ENCODE results near the gene RBL2.
"Not testable (repeated sequence)": the region's sequence is repeated elsewhere in the genome, so short reads cannot be mapped to it uniquely, and the experiment has no call there.

RBL2 gene, protein sequence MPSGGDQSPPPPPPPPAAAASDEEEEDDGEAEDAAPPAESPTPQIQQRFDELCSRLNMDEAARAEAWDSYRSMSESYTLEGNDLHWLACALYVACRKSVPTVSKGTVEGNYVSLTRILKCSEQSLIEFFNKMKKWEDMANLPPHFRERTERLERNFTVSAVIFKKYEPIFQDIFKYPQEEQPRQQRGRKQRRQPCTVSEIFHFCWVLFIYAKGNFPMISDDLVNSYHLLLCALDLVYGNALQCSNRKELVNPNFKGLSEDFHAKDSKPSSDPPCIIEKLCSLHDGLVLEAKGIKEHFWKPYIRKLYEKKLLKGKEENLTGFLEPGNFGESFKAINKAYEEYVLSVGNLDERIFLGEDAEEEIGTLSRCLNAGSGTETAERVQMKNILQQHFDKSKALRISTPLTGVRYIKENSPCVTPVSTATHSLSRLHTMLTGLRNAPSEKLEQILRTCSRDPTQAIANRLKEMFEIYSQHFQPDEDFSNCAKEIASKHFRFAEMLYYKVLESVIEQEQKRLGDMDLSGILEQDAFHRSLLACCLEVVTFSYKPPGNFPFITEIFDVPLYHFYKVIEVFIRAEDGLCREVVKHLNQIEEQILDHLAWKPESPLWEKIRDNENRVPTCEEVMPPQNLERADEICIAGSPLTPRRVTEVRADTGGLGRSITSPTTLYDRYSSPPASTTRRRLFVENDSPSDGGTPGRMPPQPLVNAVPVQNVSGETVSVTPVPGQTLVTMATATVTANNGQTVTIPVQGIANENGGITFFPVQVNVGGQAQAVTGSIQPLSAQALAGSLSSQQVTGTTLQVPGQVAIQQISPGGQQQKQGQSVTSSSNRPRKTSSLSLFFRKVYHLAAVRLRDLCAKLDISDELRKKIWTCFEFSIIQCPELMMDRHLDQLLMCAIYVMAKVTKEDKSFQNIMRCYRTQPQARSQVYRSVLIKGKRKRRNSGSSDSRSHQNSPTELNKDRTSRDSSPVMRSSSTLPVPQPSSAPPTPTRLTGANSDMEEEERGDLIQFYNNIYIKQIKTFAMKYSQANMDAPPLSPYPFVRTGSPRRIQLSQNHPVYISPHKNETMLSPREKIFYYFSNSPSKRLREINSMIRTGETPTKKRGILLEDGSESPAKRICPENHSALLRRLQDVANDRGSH

GRCh38 chr16:53434377-53435065, at the start of gene RBL2:
TSS of gene RBL2 (plus strand) at chr16:53434471. CDS start at chr16:53434557, 86 bp downstream.
- DNase-seq: peak; percentile 82 to 88

- DNase-seq: not testable (repeated sequence)
These were observed 49.7 kb upstream of the RBL2 start for GRCh38 chr16:53384610-53385009.

DNA sequence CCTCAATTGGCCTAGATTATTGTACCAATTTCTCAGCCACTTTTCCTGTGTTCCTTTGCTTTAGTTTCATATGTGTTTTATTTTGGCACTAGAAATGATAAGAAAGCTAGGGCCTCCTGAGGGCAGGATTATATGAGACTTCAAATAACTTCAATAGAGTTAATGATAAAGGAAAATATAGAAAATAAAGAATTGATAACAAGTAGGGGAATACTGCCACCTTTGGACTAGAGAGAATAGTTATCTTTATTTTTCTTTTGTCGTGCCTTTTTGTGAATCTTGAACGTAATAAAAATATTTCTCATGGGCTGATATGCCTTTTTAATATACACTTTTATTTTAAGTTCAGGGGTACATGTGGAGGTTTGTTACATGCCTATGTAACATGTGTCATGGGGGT, 29.3 kb upstream of the RBL2 start:
- no peak for DNase-seq

DNA sequence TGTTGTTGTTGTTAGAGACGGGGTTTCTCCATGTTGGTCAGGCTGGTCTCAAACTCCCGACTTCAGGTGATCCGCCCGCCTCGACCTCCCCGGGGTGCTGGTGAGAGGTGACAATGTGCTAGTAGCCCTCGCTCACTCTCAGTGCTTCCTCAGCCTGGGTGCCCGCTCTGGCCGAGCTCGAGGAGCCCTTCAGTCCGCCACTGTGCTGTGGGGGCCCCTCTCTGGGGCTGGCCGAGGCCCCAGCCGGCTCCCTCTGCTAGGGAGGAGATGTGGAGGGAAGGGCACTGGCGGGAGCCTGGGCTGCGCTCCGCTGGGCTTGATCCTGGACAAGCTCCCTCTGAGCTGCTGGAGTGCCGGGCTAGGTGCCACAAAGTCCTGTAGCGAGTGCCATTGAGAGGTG, 21.7 kb upstream of the RBL2 start:
- no peak for DNase-seq

DNA sequence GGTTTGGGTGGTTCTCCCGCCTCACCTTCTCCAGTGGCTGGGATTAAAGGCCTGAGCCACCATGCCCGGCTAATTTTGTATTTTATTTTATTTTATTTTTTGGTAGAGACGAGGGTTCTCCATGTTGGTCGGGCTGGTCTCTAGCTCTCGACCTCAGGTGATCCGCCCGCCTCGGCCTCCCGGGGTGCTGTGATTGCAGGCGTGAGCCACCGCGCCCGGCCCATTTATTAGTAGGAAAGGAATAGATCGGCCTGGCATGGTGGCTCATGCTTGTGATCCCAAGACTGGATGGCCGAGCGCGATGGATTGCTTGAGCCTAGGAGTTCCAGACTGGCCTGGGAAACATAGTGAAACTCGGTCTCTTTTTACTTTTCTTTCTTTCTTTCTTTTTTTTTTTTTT, 20.4 kb upstream of the RBL2 start:
- DNase-seq: no peak

GRCh38 chr16:53414381-53414780, 19.9 kb upstream of the RBL2 start:
- DNase-seq: no peak

DNA sequence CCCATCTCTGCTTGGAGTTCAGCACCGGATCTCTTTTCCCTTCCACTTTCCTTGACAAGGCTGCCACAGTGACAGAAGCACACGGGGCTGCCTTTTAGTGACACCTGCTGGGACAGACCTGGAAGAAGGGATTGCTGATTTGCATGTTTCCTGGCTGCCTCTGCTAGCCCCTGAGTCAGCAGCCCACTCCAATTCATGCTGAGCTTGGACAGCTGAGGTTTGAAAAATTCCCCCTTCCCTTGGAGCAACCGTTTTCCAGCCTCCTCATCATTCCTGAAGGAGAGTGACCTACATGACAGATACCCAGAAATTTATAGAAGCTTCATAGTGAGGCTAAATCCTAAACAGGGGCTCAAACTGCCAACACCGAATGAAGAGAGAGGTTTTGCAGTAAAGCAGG, 18.8 kb upstream of the RBL2 start:
- no peak for DNase-seq

- no peak for DNase-seq
These were observed 17.3 kb upstream of the RBL2 start for GRCh38 chr16:53417011-53417410.

- no peak for DNase-seq
These were observed 16.3 kb upstream of the RBL2 start for GRCh38 chr16:53417976-53418375.

- not testable (repeated sequence) for DNase-seq
These were observed 14.9 kb upstream of the RBL2 start for GRCh38 chr16:53419383-53419709.

- no peak for DNase-seq
These were observed 13.0 kb upstream of the RBL2 start for GRCh38 chr16:53421248-53421647.

GRCh38 chr16:53423968-53424367, 10.3 kb upstream of the RBL2 start:
- not testable (repeated sequence) for DNase-seq

- no peak for DNase-seq
These were observed 5.6 kb upstream of the RBL2 start for GRCh38 chr16:53428681-53429080.

DNA sequence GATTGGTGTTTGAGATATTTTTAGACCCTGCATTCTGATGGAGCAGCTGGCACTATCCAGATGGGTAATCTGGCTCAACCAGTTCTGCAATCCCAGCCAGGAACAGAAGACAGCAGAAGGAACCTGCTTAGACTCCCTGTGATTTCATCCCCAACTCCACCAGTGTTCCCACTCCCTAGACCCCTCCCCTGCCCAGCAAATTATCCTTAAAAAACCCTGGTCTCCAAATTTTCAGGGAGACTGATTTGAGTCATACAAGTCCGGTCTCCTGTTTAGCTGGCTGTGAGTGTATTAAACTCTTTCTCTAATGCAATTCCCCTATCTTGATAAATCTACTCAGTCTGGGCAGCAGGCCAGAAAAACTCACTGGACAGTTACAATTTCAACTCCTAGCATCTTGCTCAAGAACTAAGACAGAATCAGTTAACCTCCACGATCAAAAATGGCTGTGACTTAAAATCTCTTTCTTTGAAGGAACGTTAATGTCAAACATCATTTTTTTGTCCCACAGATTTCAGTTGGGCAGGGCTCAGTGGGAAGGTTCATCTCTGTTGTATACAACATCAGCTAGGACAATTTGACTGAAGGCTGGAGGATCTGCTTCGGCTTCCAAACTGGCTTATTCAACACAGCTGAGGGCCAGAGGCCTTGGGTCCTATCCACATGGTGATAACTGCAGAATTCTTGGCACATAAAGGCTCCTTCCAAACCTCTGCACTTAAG, 4.9 kb upstream of the RBL2 start:
- no peak for DNase-seq

DNA sequence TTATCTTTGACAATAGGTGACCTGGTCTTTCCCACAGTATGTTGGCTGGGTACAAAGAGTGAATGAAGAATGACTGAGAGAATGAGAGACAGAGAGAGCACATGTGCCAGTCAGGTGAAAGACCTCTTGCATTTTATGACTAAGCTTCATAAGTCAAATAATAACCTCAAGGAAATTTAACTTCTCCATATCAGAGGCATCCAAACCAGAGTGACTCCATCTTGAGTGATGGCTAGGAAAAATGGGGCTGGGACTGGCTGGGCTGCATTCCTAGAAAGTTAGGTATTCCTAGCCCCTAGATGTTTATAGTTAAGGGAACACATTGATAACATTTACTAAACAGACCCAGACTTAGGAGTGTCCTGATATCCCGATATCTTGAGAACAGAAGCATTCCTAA, 3.9 kb upstream of the RBL2 start:
- DNase-seq: no peak

DNA sequence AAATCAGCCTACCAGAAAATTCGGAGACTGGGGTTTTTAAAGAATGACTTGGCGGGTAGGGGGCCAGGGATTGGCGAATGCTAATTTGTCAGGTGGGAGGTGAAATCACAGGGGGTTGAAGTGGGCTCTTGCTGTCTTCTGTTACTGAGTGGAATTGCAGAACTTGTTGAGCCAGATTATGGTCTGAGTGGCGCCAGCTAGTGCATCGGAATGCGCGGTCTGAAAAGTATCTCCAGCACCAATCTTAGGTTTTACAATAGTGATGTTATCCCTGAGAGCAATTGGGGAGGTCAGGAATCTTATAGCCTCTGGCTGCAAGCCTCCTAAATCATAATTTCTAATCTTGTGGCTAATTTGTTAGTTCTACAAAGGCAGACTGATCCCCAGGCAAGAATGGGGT, 762 bp upstream of the RBL2 start:
- DNase-seq: no peak

GRCh38 chr16:53433930-53434376, 318 bp upstream of the RBL2 start:
- no peak for DNase-seq

DNA sequence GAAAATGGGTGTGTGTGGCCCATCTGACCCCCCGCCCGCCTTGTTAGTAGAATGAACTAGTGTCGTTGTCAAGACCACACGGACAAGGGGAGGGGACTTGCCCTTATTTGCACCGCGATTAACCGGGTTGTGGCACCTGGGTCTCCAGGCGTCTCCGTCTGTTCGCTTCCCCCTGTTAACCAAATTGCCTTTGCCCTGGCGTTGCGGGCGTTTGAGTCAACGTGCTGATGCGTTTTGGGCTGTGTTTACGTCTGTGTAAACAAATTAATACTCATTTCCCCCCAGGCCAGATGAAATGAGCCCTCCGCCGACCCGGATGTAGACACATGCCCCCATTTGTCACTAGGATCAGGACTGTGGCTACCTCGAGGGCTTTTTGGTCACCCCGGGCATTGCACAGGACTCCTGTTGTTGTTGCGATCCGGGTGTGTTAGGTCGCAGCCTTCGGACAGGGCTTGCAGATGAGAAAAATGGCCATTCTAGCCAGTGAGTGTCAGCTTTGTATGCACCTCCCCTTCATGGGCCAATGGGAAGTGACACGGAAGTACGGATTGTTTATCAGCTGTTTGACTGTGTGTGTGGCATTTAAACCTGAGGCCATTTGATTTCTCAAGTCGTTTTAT, 906 bp downstream of the RBL2 start:
- DNase-seq: peak; percentile 66 to 80

DNA sequence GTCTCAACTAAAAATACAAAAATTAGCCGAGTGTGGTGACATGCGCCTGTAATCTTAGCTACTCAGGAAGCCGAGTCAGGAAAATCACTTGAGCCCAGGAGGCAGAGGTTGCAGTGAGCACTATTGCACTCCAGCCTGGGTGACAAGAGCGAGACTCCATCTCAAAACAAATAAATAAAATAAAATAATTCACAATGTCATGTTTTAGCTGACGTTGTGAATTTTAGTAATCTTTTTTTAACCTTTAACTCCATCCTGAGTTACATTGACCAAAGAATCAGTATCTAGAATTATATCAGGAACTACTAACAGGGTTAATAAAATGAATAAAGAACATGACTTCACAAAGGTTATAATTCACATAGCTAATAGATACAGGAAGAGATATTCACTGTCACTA, 5.9 kb downstream of the RBL2 start:
- DNase-seq: no peak

DNA sequence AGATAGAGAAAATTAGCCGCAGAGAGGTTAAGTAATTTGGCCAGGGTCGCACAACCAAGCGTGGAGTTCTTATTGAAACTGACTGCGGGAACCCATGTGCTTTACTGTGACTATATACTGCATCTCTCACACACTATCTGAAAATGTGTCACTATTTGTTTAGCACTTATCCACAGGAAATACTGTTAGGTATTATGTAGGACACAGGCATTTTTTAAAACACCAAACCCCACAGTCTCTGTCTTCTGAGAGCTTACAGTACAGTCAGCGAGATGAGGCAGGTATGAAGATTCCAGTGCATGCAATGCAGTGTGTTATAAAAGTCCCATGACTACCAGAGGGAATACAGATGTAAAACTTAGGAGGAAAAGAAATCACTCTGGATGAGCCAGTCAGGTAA, 11.3 kb downstream of the RBL2 start:
- no peak for DNase-seq

DNA sequence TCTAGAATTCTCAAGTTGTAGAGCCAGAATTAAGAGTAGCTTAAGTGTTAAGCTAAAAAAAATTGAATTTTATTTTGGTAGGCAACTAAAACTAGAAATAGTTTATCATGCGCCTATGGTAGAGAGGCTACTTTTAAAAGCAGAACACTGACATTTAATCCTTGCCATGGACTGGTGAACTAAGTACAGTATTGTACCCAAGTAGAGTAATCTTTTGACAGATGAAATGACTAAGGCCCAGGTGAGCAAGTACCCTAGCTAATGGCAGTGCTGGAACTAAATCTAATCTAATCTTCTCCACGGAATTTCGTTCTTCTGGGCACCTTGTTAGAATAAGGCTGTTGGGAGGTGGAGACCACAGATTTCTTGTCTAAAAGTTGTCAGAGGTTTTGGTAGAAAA, 11.8 kb downstream of the RBL2 start:
- no peak for DNase-seq
